Stimulated activated naive CD8-positive, alpha-beta T cell treated with anti-CD3 and anti-CD28 coated beads, Interleukin-15, amount 100 ng/mL, for 72 hours (primary cell): ENCODE measurements around the gene WDR70.

Experiments
- ATAC-seq: fragments of 150-1000 bp; cut with Tn5 transposase; 2 replicates; pipeline ENCODE4 v1.10.0; 2021; ENCODE audit warnings: mild to moderate bottlenecking, moderate library complexity
- DNase-seq, 2 donors: peaks; one replicate each; pipeline ENCODE4 v3.0.0; 2021 to 2022
- H3K27ac Mint-ChIP-seq, 2 donors: one replicate each; pipeline ENCODE4 v1.8.0; 2022; ENCODE audit warnings: mild to moderate bottlenecking in 2 of 2, mixed read lengths in 2 of 2, moderate library complexity in 2 of 2
- H3K27me3 Mint-ChIP-seq: one replicate; pipeline ENCODE4 v1.8.0; 2022; ENCODE audit warnings: mixed read lengths
- H3K4me1 Mint-ChIP-seq: one replicate; pipeline ENCODE4 v1.8.0; 2022; ENCODE audit warnings: mild to moderate bottlenecking, mixed read lengths
- H3K4me3 Mint-ChIP-seq, 2 donors: one replicate each; pipeline ENCODE4 v1.8.0; 2022; ENCODE audit warnings: mild to moderate bottlenecking in 2 of 2, mixed read lengths in 2 of 2, moderate library complexity in 1 of 2
- H3K9me3 Mint-ChIP-seq, 2 donors: one replicate each; pipeline ENCODE4 v1.8.0; 2022; ENCODE audit warnings: mixed read lengths in 2 of 2

The WDR70 gene

GRCh38 chr5:37799865-37800421, 420.8 kb downstream of the WDR70 start:
- Mint-ChIP-seq H3K4me3 (no peak overlapping the region), H3K27ac (no peak overlapping the region), H3K4me1 (no peaks in the 10 kb centered on the region), H3K27me3 (peaks cover 15% of the 10 kb centered on the region), H3K9me3 (peaks cover 5 to 9% of the 10 kb centered on the region in 2 donors)
- DNase-seq (no peak), ATAC-seq (no peak)

- no peaks in the 10 kb centered on the region for H3K4me1 Mint-ChIP-seq
- ATAC-seq (no peak), DNase-seq (no peak)
- H3K4me3 Mint-ChIP-seq = no peak overlapping the region
- H3K27ac Mint-ChIP-seq = no peak overlapping the region
- H3K27me3 Mint-ChIP-seq = peaks cover 27% of the 10 kb centered on the region
- peaks cover 5 to 10% of the 10 kb centered on the region in 2 donors for H3K9me3 Mint-ChIP-seq
These were observed 422.4 kb downstream of the WDR70 start for GRCh38 chr5:37801521-37801920.
